ENCODE measurements around the gene ZNF622.

DNA sequence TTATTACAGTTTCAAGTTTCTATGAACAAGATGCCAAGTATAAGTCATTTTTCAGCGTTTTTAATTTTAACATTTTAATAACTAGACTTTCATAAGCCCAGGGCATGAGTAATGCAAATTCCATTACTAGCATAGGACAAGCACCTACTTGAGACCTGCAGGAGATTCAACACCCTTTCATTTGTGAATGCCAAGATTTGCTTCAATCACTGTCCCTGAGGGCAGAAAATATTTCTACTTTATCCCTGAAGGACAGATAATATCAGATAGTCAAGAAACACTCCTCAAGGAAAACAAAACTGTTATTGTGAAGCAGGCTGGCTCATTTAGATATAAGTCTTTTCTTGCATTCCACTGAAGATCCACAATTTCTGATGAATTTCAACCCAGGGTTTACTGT, 27.7 kb upstream of the ZNF622 start:
- TF ChIP-seq EP300 (IDR thresholded peaks at IDR 0.05): no peak
- TF ChIP-seq, protein P1, sequence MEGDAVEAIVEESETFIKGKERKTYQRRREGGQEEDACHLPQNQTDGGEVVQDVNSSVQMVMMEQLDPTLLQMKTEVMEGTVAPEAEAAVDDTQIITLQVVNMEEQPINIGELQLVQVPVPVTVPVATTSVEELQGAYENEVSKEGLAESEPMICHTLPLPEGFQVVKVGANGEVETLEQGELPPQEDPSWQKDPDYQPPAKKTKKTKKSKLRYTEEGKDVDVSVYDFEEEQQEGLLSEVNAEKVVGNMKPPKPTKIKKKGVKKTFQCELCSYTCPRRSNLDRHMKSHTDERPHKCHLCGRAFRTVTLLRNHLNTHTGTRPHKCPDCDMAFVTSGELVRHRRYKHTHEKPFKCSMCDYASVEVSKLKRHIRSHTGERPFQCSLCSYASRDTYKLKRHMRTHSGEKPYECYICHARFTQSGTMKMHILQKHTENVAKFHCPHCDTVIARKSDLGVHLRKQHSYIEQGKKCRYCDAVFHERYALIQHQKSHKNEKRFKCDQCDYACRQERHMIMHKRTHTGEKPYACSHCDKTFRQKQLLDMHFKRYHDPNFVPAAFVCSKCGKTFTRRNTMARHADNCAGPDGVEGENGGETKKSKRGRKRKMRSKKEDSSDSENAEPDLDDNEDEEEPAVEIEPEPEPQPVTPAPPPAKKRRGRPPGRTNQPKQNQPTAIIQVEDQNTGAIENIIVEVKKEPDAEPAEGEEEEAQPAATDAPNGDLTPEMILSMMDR (IDR thresholded peaks at IDR 0.05): no peak
- TF ChIP-seq POLR2A (IDR thresholded peaks at IDR 0.05): no peak
- TF ChIP-seq POLR2AphosphoS5 (IDR thresholded peaks at IDR 0.05): no peak

Measured in sigmoid colon (tissue), 4 donors.